ENCODE results near the gene ATAD5. TPM values are rescaled to one million over a fixed set of nuclear protein-coding genes. Genes with fewer than 3 reads are reported as not detected.

ATAD5 gene
- polyA plus RNA-seq, 1 of the 3 experiments (the other 2 are of a cell fraction) = 0.66 TPM

- ChIA-PET CTCF (no interaction called here), POLR2A (no interaction called here)
- Histone ChIP-seq H3K36me3 (replicated peaks in 1 of 2; ENCODE audit: control insufficient read depth in 1 of 2, insufficient read depth in 2 of 2, low read length in 1 of 2) (no peaks in the 10 kb centered on the region), H3K4me3 (ENCODE audit: low read depth in 2 of 2, low read length in 1 of 2) (no peak overlapping the region), H3F3A (replicated peaks; ENCODE audit: insufficient read depth) (peaks cover 19% of the 10 kb centered on the region), H3K27ac (ENCODE audit: low read depth in 2 of 2, low read length in 1 of 2) (no peak overlapping the region), H2AFZ (ENCODE audit: low read depth) (no peak overlapping the region), H3K4me2 (no peak overlapping the region), H3K79me2 (ENCODE audit: insufficient read depth) (peaks cover 26% of the 10 kb centered on the region), H3K9ac (no peak overlapping the region), H3K4me1 (ENCODE audit: control insufficient read depth in 1 of 2, insufficient read depth in 2 of 2, low read depth in 1 of 2, low read length in 1 of 2) (peaks cover 4 to 9% of the 10 kb centered on the region in 2 experiments; a peak in 1 of 4 replicates), H3K27me3 (ENCODE audit: insufficient read depth) (no peaks in the 10 kb centered on the region), H4K20me1 (ENCODE audit: insufficient read depth) (no peaks in the 10 kb centered on the region), H3K9me2 (no peaks in the 10 kb centered on the region), H3K9me3 (no peaks in the 10 kb centered on the region)
- TF ChIP-seq JUND (IDR thresholded peaks at IDR 0.05) (no peak), USF2 (IDR thresholded peaks at IDR 0.05; ENCODE audit: borderline replicate concordance, low read depth, low read length) (no peak), SMC3 (IDR thresholded peaks at IDR 0.05; ENCODE audit: low read depth, low read length) (no peak), TAF1 (IDR thresholded peaks at IDR 0.05; ENCODE audit: borderline replicate concordance, low read depth, low read length) (no peak), FOSL2 (IDR thresholded peaks at IDR 0.05; ENCODE audit: borderline replicate concordance, low read depth) (no peak), USF1 (IDR thresholded peaks at IDR 0.05; ENCODE audit: borderline replicate concordance, low read depth) (no peak), RXRA (IDR thresholded peaks at IDR 0.05; ENCODE audit: borderline replicate concordance, low read depth) (no peak), EZH2phosphoT487 (IDR thresholded peaks at IDR 0.05; ENCODE audit: borderline replicate concordance, low read depth) (no peak)
- DNase-seq = no peak
- 83% methylated on average over 6 of the region's 6 CpGs for WGBS (ENCODE audit: low lambda C conversion rate)
These were observed 4.7 kb upstream of the ATAD5 start for GRCh38 chr17:30827082-30827481.

- ChIA-PET CTCF (no interaction called here), POLR2A (no interaction called here)
- TF ChIP-seq RAD21 (IDR thresholded peaks at IDR 0.05; ENCODE audit: low read length) (no peak), USF2 (IDR thresholded peaks at IDR 0.05; ENCODE audit: borderline replicate concordance, low read depth, low read length) (no peak), TCF12 (IDR thresholded peaks at IDR 0.05) (no peak), FOXJ3 (CRISPR knock-in tag; IDR thresholded peaks at IDR 0.05) (no peak), PBX3 (IDR thresholded peaks at IDR 0.05) (no peak)
- WGBS (ENCODE audit: low lambda C conversion rate) = 87% methylated on average over 5 of the region's 5 CpGs
- Histone ChIP-seq H3K9me3 (no peaks in the 10 kb centered on the region), H3K9ac (no peak overlapping the region), H3K79me2 (ENCODE audit: insufficient read depth) (peaks cover 26% of the 10 kb centered on the region), H3K9me2 (no peaks in the 10 kb centered on the region), H3K4me1 (ENCODE audit: control insufficient read depth in 1 of 2, insufficient read depth in 2 of 2, low read depth in 1 of 2, low read length in 1 of 2) (peaks cover 0 to 14% of the 10 kb centered on the region in 2 experiments; a peak in 2 of 4 replicates), H3K4me2 (no peak overlapping the region), H3K27ac (ENCODE audit: low read depth in 2 of 2, low read length in 1 of 2) (no peak overlapping the region), H3K4me3 (ENCODE audit: low read depth in 2 of 2, low read length in 1 of 2) (no peak overlapping the region), H3K27me3 (ENCODE audit: insufficient read depth) (no peaks in the 10 kb centered on the region), H2AFZ (ENCODE audit: low read depth) (no peak overlapping the region), H4K20me1 (ENCODE audit: insufficient read depth) (no peaks in the 10 kb centered on the region), H3F3A (replicated peaks; ENCODE audit: insufficient read depth) (peaks cover 8% of the 10 kb centered on the region), H3K36me3 (replicated peaks in 1 of 2; ENCODE audit: control insufficient read depth in 1 of 2, insufficient read depth in 2 of 2, low read length in 1 of 2) (no peaks in the 10 kb centered on the region)
- DNase-seq = no peak
These were observed 2.7 kb upstream of the ATAD5 start for GRCh38 chr17:30829022-30829421.

All from SK-N-SH (cell line).